Panc1 (cell line): ENCODE results near the gene ANKMY2. TPM values are rescaled to one million over a fixed set of nuclear protein-coding genes. Genes with fewer than 3 reads are reported as not detected.

Experiments
- ATAC-seq: fragments of 200-7000 bp; cut with Tn5 transposase; 2 replicates; pipeline ENCODE4 v1.9.1; 2020; ENCODE audit warnings: mild to moderate bottlenecking, moderate library complexity
- BruUV-seq: library from RNA; stranded (reverse); fragments of 400-500 nt; replicated peaks from 2 replicates; lab custom pipeline; 2021; lab: Mats Ljungman, UMichigan
- CTCF ChIA-PET: fragments of 300-600 bp; sonication (Branson Sonifier 250); formaldehyde crosslinking; loops from one replicate; lab custom pipeline; 2022; ENCODE audit warnings: antibody characterized with exemption; lab: Charles Lee
- POLR2A ChIA-PET: fragments of 300-600 bp; sonication (Branson Sonifier 250); formaldehyde crosslinking; loops from one replicate; lab custom pipeline; 2022; ENCODE audit warnings: antibody characterized with exemption; lab: Charles Lee
- DNase-seq: peaks from one replicate; pipeline ENCODE4 v3.0.0-alpha.2; 2010; ENCODE audit warnings: low read depth, low spot score
- H3K27ac ChIP-seq: 2 replicates; pipeline ENCODE4 v1.5.1; 2011; ENCODE audit warnings: mild to moderate bottlenecking, low read length, inconsistent platforms
- H3K27me3 ChIP-seq: fragments of 200-500 bp; sonication (Bioruptor generic); 2 replicates; pipeline ENCODE4 v1.6.0; 2014; ENCODE audit warnings: low read length, inconsistent platforms; ENCODE audit not compliant: control insufficient read depth, insufficient read depth
- H3K36me3 ChIP-seq: fragments of 200-500 bp; sonication (Bioruptor generic); 2 replicates; pipeline ENCODE4 v1.5.1; 2014; ENCODE audit warnings: inconsistent platforms, mild to moderate bottlenecking, low read length, moderate library complexity; ENCODE audit not compliant: control insufficient read depth, insufficient read depth
- H3K4me1 ChIP-seq: 2 replicates; pipeline ENCODE4 v1.5.1; 2011; ENCODE audit warnings: inconsistent platforms, mild to moderate bottlenecking, low read length, moderate library complexity; ENCODE audit not compliant: control insufficient read depth, insufficient read depth
- H3K4me3 ChIP-seq, 2 experiments: 2 replicates each; pipeline ENCODE4 v1.5.1; 2011 to 2012; ENCODE audit warnings: low read depth in 2 of 2, low read length in 2 of 2, mild to moderate bottlenecking in 2 of 2, inconsistent platforms in 1 of 2, moderate library complexity in 1 of 2
- H3K9me3 ChIP-seq: fragments of 200-500 bp; sonication (Bioruptor generic); 2 replicates; pipeline ENCODE4 v1.5.1; 2014; ENCODE audit warnings: low read depth, mild to moderate bottlenecking, inconsistent platforms, low read length, moderate library complexity; ENCODE audit not compliant: control insufficient read depth, insufficient read depth
- POLR2AphosphoS5 ChIP-seq: IDR thresholded peaks from 2 replicates; pipeline ENCODE4 v1.6.1; 2012; ENCODE audit warnings: mild to moderate bottlenecking, low read depth, low read length, moderate library complexity
- SIN3A ChIP-seq: IDR thresholded peaks from 2 replicates; pipeline ENCODE4 v1.6.1; 2012; ENCODE audit warnings: low read depth, mild to moderate bottlenecking, low read length, moderate library complexity, borderline replicate concordance; ENCODE audit not compliant: insufficient read depth
- TCF7L2 ChIP-seq: IDR thresholded peaks from 2 replicates; pipeline ENCODE4 v1.6.1; 2011; ENCODE audit warnings: mild to moderate bottlenecking, low read depth, low read length, inconsistent platforms
- in situ Hi-C: cut with HindIII; loops from 2 replicates; pipeline ENCODE4 v1.10.0; 2016; ENCODE audit warnings: low sequenced_read_pairs, low pct_unique_long_range_greater_than_20kb
- intact Hi-C: fragments of 100-400 bp; cut with micrococcal nuclease; formaldehyde crosslinking; loops from one replicate; pipeline ENCODE4 v1.10.0; 2022; ENCODE audit not compliant: unreplicated experiment
- total RNA-seq: library from RNA; stranded (reverse); gene quantifications from one replicate; pipeline ENCODE4 v1.2.1, GENCODE V29; 2021; ENCODE audit not compliant: unreplicated experiment
- TF ChIP-seq, protein P1 (sequence below): fragments of 450-650 bp; IDR thresholded peaks from 2 replicates; pipeline ENCODE4 v1.5.1; 2017; ENCODE audit warnings: mild to moderate bottlenecking
- TF ChIP-seq, protein P2 (sequence below), 2 experiments: IDR thresholded peaks; 2 replicates each; pipeline ENCODE4 v1.6.1; 2011 to 2012; ENCODE audit warnings: low read depth in 2 of 2, control low read depth in 1 of 2, low read length in 1 of 2, mild to moderate bottlenecking in 1 of 2, moderate library complexity in 1 of 2; ENCODE audit not compliant: insufficient read depth in 1 of 2

The ANKMY2 gene
- total RNA-seq, 1 experiment from 2014 or later = 18.6 TPM

- Histone ChIP-seq H3K27me3 (no peaks in the 10 kb centered on the region), H3K27ac (no peak overlapping the region), H3K4me1 (no peaks in the 10 kb centered on the region), H3K9me3 (no peaks in the 10 kb centered on the region), H3K36me3 (peaks cover 46% of the 10 kb centered on the region), H3K4me3 (no peak overlapping the region)
- CTCF ChIA-PET = interaction anchor here (1.1 kb wide), 1 partner anchor 107 kb away, joined by 3 read pairs; no protein-coding TSS in a partner anchor
- DNase-seq = no peak
- intact Hi-C loops (loop anchor here (2.0 kb wide), 1 partner anchor 225 kb away; no protein-coding TSS in a partner anchor), in situ Hi-C loops (no loop called here)
- no peak for TF ChIP-seq SIN3A
- TF ChIP-seq, protein P1, sequence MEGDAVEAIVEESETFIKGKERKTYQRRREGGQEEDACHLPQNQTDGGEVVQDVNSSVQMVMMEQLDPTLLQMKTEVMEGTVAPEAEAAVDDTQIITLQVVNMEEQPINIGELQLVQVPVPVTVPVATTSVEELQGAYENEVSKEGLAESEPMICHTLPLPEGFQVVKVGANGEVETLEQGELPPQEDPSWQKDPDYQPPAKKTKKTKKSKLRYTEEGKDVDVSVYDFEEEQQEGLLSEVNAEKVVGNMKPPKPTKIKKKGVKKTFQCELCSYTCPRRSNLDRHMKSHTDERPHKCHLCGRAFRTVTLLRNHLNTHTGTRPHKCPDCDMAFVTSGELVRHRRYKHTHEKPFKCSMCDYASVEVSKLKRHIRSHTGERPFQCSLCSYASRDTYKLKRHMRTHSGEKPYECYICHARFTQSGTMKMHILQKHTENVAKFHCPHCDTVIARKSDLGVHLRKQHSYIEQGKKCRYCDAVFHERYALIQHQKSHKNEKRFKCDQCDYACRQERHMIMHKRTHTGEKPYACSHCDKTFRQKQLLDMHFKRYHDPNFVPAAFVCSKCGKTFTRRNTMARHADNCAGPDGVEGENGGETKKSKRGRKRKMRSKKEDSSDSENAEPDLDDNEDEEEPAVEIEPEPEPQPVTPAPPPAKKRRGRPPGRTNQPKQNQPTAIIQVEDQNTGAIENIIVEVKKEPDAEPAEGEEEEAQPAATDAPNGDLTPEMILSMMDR = no peak
- TF ChIP-seq, protein P2, sequence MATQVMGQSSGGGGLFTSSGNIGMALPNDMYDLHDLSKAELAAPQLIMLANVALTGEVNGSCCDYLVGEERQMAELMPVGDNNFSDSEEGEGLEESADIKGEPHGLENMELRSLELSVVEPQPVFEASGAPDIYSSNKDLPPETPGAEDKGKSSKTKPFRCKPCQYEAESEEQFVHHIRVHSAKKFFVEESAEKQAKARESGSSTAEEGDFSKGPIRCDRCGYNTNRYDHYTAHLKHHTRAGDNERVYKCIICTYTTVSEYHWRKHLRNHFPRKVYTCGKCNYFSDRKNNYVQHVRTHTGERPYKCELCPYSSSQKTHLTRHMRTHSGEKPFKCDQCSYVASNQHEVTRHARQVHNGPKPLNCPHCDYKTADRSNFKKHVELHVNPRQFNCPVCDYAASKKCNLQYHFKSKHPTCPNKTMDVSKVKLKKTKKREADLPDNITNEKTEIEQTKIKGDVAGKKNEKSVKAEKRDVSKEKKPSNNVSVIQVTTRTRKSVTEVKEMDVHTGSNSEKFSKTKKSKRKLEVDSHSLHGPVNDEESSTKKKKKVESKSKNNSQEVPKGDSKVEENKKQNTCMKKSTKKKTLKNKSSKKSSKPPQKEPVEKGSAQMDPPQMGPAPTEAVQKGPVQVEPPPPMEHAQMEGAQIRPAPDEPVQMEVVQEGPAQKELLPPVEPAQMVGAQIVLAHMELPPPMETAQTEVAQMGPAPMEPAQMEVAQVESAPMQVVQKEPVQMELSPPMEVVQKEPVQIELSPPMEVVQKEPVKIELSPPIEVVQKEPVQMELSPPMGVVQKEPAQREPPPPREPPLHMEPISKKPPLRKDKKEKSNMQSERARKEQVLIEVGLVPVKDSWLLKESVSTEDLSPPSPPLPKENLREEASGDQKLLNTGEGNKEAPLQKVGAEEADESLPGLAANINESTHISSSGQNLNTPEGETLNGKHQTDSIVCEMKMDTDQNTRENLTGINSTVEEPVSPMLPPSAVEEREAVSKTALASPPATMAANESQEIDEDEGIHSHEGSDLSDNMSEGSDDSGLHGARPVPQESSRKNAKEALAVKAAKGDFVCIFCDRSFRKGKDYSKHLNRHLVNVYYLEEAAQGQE (IDR thresholded peaks at IDR 0.05; ENCODE audit: insufficient read depth in 1 of 2, low read depth in 2 of 2, low read length in 1 of 2) = no peak
- no peak for TF ChIP-seq POLR2AphosphoS5
- TF ChIP-seq TCF7L2 = no peak
- POLR2A ChIA-PET = no interaction called here
- no peak for ATAC-seq
- BruUV-seq = no TSS peak
These were observed 48.2 kb upstream of the ANKMY2 start for GRCh38 chr7:16693601-16694318.

GRCh38 chr7:16691241-16691640 lies 45.7 kb upstream of the ANKMY2 start:
- POLR2A ChIA-PET = no interaction called here
- intact Hi-C loops (no loop called here), in situ Hi-C loops (no loop called here)

More at GRCh38 chr7:16691241-16691640, 45.7 kb upstream of the ANKMY2 start:
- no TSS peak for BruUV-seq
- no peak for TF ChIP-seq TCF7L2
- TF ChIP-seq, protein P2 (IDR thresholded peaks at IDR 0.05; ENCODE audit: insufficient read depth in 1 of 2, low read depth in 2 of 2, low read length in 1 of 2) = no peak
- TF ChIP-seq, protein P1 = no peak
- no peak for TF ChIP-seq POLR2AphosphoS5
- H3K36me3 ChIP-seq = peaks cover 36% of the 10 kb centered on the region
- CTCF ChIA-PET = no interaction called here
- ATAC-seq = no peak
- DNase-seq = no peak
- no peak overlapping the region for H3K4me3 ChIP-seq
- no peaks in the 10 kb centered on the region for H3K4me1 ChIP-seq
- no peaks in the 10 kb centered on the region for H3K27me3 ChIP-seq
- H3K27ac ChIP-seq = no peak overlapping the region
- no peaks in the 10 kb centered on the region for H3K9me3 ChIP-seq
